MM.1S (cell line): ENCODE results near the gene FGD4.

Experiments
- DNase-seq: peaks from one replicate; pipeline ENCODE4 v3.0.0-alpha.2; 2015
- H2AFZ ChIP-seq: fragments of 300-600 bp; sonication (generic); 2 replicates; pipeline ENCODE4 v1.6.0; 2016; ENCODE audit warnings: antibody characterized with exemption, low read length
- H3F3A ChIP-seq: fragments of 300-600 bp; sonication (generic); 2 replicates; pipeline ENCODE4 v1.6.1; 2016; ENCODE audit warnings: mild to moderate bottlenecking, antibody characterized with exemption, low read length, moderate library complexity, mixed read lengths; ENCODE audit not compliant: insufficient read depth
- H3K27ac ChIP-seq: fragments of 300-600 bp; sonication (generic); 2 replicates; pipeline ENCODE4 v1.5.1; 2016; ENCODE audit warnings: mild to moderate bottlenecking, low read length
- H3K27me3 ChIP-seq: fragments of 300-600 bp; sonication (generic); replicated peaks from 2 replicates; pipeline ENCODE4 v1.6.0; 2016; ENCODE audit warnings: low read length; ENCODE audit not compliant: insufficient read depth
- H3K36me3 ChIP-seq: fragments of 300-600 bp; sonication (generic); replicated peaks from 2 replicates; pipeline ENCODE4 v1.6.1; 2016; ENCODE audit warnings: mild to moderate bottlenecking, low read length, mixed read lengths; ENCODE audit not compliant: insufficient read depth
- H3K4me1 ChIP-seq: fragments of 300-600 bp; sonication (generic); 2 replicates; pipeline ENCODE4 v1.6.1; 2016; ENCODE audit warnings: low read length, mixed read lengths
- H3K4me2 ChIP-seq: fragments of 300-600 bp; sonication (generic); 2 replicates; pipeline ENCODE4 v1.6.0; 2016; ENCODE audit warnings: low read depth, low read length
- H3K4me3 ChIP-seq: fragments of 300-600 bp; sonication (generic); 2 replicates; pipeline ENCODE4 v1.5.1; 2016; ENCODE audit warnings: low read length, mixed read lengths
- H3K79me2 ChIP-seq: fragments of 300-600 bp; sonication (generic); 2 replicates; pipeline ENCODE4 v1.6.1; 2016; ENCODE audit warnings: mixed run types, low read length, mixed read lengths
- H3K9ac ChIP-seq: fragments of 300-600 bp; sonication (generic); 2 replicates; pipeline ENCODE4 v1.6.1; 2016; ENCODE audit warnings: low read length, mixed read lengths
- H3K9me2 ChIP-seq: fragments of 300-600 bp; sonication (generic); replicated peaks from 2 replicates; pipeline ENCODE4 v1.6.1; 2016; ENCODE audit warnings: mild to moderate bottlenecking, low read length, mixed read lengths; ENCODE audit not compliant: insufficient read depth
- H3K9me3 ChIP-seq: fragments of 300-600 bp; sonication (generic); replicated peaks from 2 replicates; pipeline ENCODE4 v1.6.1; 2016; ENCODE audit warnings: mild to moderate bottlenecking, low read length, mixed read lengths; ENCODE audit not compliant: insufficient read depth
- H4K20me1 ChIP-seq: fragments of 300-600 bp; sonication (generic); 2 replicates; pipeline ENCODE4 v1.6.1; 2016; ENCODE audit warnings: mild to moderate bottlenecking, low read length, moderate library complexity, mixed read lengths; ENCODE audit not compliant: insufficient read depth
- CTCF ChIP-seq: fragments of 300-600 bp; sonication (generic); IDR thresholded peaks from 2 replicates; pipeline ENCODE4 v1.5.1; 2016; ENCODE audit warnings: antibody characterized with exemption, low read length, mixed read lengths
- EZH2 ChIP-seq: fragments of 300-600 bp; sonication (generic); optimal IDR thresholded peaks from 2 replicates; pipeline ENCODE3; 2017; ENCODE audit warnings: low read depth, mild to moderate bottlenecking, antibody characterized with exemption, low read length, mixed read lengths
- EZH2phosphoT487 ChIP-seq: fragments of 300-600 bp; sonication (generic); IDR thresholded peaks from 2 replicates; pipeline ENCODE4 v1.6.1; 2018; ENCODE audit warnings: antibody characterized with exemption, low read length

The FGD4 gene

GRCh38 chr12:32402170-32402569 lies 2.8 kb downstream of the FGD4 start:
- H3K4me1 ChIP-seq = no peaks in the 10 kb centered on the region
- no peaks in the 10 kb centered on the region for H3K9me3 ChIP-seq
- no peak for TF ChIP-seq CTCF
- no peak for TF ChIP-seq EZH2
- no peak for TF ChIP-seq EZH2phosphoT487
- H4K20me1 ChIP-seq = no peaks in the 10 kb centered on the region
- H3K9me2 ChIP-seq = no peaks in the 10 kb centered on the region
- H3K36me3 ChIP-seq = no peaks in the 10 kb centered on the region
- H3K27me3 ChIP-seq = no peaks in the 10 kb centered on the region
- no peak overlapping the region for H3K4me3 ChIP-seq
- no peak overlapping the region for H3K4me2 ChIP-seq
- peaks cover 18% of the 10 kb centered on the region for H3F3A ChIP-seq
- no peak overlapping the region for H2AFZ ChIP-seq
- H3K79me2 ChIP-seq = peaks cover 5% of the 10 kb centered on the region
- no peak for DNase-seq
- no peak overlapping the region for H3K9ac ChIP-seq
- H3K27ac ChIP-seq = no peak overlapping the region

- Histone ChIP-seq H3K4me1 (no peaks in the 10 kb centered on the region), H3K4me3 (no peak overlapping the region), H3K9ac (no peak overlapping the region), H3K79me2 (peaks cover 5% of the 10 kb centered on the region), H3K36me3 (no peaks in the 10 kb centered on the region), H3K27ac (no peak overlapping the region), H2AFZ (no peak overlapping the region), H3K27me3 (no peaks in the 10 kb centered on the region), H4K20me1 (no peaks in the 10 kb centered on the region), H3K4me2 (no peak overlapping the region), H3K9me2 (no peaks in the 10 kb centered on the region), H3F3A (peaks cover 18% of the 10 kb centered on the region), H3K9me3 (no peaks in the 10 kb centered on the region)
- TF ChIP-seq CTCF (no peak), EZH2phosphoT487 (no peak), EZH2 (no peak)
- DNase-seq = no peak
Measured at GRCh38 chr12:32402946-32403345, 3.6 kb downstream of the FGD4 start.

- Histone ChIP-seq H3K4me3 (no peak overlapping the region), H3F3A (no peaks in the 10 kb centered on the region; the same call in 1 of the 2 replicates), H3K9me3 (no peaks in the 10 kb centered on the region), H3K9me2 (no peaks in the 10 kb centered on the region), H3K4me1 (no peaks in the 10 kb centered on the region), H4K20me1 (no peaks in the 10 kb centered on the region), H3K9ac (no peak overlapping the region), H3K27ac (no peak overlapping the region), H3K36me3 (no peaks in the 10 kb centered on the region), H3K27me3 (no peaks in the 10 kb centered on the region), H3K4me2 (no peak overlapping the region), H3K79me2 (no peaks in the 10 kb centered on the region), H2AFZ (no peak overlapping the region)
- no peak for TF ChIP-seq EZH2
- no peak for TF ChIP-seq EZH2phosphoT487
- no peak for TF ChIP-seq CTCF
- no peak for DNase-seq
Measured at GRCh38 chr12:32407795-32408194, 8.4 kb downstream of the FGD4 start.
